GM21723 (cell line): ENCODE data around the gene BCAS1.

ENCODE experiments used
- ATAC-seq: cut with Tn5 transposase; IDR thresholded peaks from one replicate; pipeline ENCODE4 v1.9.1; 2021; ENCODE audit warnings: mild to moderate bottlenecking, moderate library complexity; ENCODE audit not compliant: unreplicated experiment

Gene BCAS1, protein sequence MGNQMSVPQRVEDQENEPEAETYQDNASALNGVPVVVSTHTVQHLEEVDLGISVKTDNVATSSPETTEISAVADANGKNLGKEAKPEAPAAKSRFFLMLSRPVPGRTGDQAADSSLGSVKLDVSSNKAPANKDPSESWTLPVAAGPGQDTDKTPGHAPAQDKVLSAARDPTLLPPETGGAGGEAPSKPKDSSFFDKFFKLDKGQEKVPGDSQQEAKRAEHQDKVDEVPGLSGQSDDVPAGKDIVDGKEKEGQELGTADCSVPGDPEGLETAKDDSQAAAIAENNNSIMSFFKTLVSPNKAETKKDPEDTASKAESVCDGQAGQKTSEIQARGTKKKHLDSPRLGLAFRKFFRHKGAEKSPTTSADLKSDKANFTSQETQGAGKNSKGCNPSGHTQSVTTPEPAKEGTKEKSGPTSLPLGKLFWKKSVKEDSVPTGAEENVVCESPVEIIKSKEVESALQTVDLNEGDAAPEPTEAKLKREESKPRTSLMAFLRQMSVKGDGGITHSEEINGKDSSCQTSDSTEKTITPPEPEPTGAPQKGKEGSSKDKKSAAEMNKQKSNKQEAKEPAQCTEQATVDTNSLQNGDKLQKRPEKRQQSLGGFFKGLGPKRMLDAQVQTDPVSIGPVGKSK

DNA sequence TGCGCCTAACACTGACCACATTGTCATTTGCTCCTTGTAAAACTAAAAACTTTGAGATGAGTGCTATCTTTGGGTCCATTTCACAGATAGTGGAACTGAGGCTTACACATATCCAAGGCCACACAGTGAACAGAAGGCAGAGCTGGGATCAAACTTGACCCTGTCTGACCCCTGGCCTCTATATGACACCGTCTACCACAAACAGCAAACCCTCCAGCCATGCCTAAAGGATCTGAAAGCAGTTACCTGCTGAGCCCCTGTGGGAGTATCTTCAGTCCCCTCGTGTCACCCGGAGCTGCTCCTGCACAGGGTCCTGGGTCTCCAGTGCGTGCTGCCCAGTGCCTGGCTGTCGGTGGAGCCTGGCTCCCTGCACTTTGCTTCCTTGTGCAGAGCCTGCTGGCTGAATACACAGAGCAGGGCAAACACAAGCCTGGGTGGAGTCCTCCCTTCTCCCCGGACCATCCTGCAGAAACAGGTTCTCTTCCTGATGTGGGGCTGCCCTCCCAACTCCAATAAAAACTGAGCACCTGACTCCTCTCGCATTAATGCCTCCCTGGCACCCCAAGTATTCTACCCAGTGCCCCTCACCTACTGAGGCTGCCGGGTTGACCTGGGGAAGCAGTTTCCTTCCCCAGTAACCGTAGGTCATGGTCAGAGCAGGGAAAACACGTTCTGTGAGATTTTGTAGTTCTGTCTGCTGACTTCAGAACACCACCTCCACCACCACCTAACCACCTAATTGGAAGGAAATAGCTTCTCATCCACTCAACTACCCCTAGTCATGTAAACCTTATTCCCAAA, at the start of gene BCAS1:
BCAS1 (minus strand) TSS at position 408 of the 801 bp plus-strand sequence. CDS start 11,876 bp downstream, outside the sequence.
- ATAC-seq = no peak

DNA sequence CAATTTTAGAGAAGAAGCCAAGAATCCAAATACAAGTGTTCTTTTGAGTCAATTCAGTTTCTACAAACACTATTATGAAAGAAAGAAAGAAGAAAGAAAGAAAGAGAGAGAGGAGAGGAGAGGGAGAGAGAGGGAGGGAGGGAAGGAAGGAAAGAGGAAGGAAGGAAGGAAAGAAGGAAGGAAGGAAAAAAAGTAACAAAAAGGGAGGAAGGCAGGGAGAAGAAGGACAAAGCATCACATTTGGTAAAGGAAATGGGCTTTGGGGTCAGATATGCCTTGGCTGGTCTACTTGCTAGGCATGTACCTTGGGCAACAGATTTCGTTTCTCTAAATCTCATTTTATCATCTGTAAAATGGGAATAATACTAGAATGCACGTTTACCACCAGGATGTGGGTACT, 49.4 kb upstream of the BCAS1 start:
- no peak for ATAC-seq

DNA sequence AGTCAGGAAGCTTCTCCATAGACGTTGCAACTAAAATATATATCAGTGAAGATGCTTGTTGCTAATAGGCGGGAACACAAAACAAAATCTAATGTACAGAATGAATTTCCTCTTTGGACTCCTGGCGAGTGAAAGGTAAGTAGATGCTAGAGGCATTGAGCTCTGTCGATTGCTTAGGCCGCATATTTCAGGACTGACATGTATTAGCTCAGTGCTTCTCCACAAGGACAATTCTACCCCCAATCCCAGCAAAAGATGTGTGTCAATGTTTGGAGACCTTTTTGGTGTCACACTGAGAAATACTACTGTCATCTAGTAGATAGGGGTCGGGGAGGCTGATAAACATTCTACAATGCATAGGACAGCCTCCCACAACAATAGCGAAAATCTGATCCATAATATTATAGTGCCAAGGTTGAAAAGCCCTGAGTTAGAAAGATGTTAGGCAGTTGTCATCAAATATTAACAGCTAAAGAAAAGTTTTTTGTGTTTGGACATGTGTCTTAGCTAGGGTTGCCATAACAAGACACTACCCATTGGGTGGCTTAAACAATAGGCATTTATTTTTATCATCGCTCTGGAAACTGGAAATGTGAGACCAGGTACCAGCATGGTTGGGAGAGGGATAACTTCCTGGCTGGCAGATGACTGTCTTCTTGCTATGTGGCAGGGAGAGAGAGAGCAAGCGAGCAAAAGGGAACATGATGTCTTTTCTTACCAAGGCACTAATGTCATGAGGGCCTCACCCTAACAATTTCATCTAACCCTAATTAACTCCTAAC, 48.0 kb upstream of the BCAS1 start:
- no peak for ATAC-seq

DNA sequence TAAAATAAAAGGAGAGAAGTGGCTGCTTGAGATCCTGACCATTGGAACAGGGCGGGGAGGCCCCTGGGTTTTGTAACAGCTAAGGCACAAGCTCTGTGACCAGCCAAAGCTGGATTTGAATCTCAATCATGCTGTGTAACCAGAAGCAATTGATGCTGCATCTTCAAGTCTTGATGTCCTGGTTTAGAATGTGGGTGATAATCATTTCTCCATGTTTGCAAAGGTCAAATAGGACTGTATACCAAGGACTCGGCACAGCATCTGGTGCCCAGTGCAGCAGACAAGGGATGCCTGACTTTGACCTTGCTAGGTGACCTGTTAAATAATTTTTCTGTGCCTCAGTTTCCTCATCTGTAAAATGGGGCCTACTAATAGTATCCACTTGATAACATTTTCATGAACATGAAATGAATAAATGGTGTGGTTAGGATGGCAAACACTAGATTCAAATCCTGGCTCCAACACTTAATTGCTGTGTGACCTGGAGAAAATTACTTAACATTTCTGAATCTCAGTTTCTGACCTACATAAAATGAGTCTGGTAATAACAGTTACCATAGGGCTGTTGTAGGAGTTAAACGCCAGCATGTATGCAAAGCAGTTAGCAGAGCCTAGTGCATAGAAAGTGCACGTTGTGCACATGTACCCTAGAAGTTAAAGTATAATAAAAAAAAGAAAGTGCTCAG, 46.3 kb upstream of the BCAS1 start:
- ATAC-seq = no peak

DNA sequence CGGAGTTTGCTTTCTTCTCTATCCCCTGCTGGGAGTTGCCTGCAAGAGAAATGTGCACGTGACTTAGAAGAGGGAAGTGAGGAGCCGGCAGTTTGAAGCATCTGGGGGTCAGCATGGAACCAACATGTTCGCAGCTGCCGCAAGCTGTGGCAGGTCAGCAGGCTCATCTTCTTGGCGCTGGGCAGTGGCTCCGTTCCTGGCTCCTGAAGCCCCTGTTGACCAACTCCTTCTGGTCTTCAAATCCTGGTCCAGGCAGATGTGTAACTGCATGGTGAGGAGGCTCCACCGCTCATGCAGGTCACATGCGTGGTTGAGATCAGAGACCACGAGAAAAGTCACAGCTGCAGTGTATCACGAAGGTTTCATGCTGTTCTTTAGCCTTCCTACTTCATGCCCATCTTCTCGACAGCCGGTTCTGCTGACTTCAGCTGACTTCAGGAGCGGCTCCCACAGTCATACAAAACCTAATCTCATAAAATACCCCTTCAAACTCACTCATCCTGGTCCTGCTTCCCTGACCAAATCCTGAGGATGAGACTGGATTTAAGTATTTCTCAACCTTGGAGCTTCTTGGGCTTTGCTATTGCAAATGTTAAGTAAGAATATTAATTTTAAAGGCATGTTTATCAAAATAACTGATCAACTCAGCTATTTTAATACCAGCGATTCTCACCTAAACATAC, 44.9 kb upstream of the BCAS1 start:
- no peak for ATAC-seq

DNA sequence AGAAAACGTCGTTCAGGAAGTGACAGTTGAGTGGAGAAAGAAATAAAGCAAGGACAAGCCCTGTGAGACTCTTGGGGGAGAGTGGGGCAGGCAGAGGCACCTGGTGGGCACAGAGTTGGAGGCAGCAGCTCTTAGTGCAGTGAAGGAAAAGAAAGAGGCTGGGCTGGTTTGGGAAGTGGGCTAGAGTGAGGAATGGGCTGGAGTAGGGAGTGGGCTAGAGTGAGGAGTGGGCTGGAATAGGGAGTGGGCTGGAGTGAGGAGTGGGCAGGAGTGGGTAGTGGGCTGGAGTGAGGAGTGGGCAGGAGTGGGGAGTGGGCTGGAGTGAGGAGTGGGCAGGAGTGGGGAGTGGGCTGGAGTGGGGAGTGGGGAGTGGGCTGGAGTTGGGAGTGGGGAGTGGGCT, 43.7 kb upstream of the BCAS1 start:
- ATAC-seq = no peak

DNA sequence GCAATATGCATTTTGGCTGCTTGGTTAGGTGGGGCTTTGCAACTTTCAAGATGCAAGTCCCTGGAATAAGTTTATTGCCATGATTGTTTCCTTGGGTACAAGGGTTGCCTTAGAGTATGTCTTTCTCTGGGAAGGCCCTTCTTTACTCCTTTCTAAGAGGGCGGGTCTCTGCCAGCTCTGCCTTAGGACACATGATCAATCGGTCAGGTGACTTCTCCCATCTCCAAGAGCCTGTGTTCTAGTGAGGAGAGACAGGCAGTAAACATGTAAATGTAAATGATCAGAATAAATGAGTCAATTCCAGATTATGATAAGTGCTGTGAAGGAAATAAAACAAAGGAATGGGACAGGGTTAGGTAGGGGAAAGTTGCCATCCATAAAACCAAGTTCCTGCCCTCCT, 43.2 kb upstream of the BCAS1 start:
- no peak for ATAC-seq

DNA sequence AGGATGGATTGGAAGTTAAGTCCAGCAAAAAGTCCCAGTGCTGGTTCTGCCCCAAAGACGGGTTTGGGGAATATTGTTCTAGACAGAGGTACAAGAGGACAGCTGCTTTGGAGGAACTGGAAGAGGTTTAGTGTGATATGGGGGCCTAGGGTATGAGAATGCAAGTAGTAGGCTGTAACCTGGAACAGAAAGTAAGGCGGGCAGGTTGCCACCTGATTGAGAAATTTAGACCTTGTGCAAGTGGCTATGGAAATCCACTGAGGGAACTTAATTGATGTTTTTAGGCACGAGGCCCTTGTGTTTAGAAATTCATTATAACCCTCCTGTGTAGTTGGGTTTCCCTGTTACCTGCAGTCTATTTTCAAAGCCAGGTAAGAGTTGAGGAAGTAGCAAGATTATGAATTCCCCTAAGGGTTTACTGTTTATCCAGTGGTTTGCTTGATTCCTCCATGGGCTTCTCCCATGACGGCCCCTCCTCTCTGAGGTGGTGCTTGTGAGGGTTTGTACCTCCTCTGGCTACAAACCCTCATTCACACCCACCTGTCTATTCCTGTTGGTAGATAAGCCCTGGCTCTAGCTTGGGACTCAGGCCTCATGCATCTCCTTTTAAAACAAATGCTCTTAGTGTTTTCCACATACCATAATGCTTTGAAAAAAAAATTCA, 42.0 kb upstream of the BCAS1 start:
- ATAC-seq = no peak

DNA sequence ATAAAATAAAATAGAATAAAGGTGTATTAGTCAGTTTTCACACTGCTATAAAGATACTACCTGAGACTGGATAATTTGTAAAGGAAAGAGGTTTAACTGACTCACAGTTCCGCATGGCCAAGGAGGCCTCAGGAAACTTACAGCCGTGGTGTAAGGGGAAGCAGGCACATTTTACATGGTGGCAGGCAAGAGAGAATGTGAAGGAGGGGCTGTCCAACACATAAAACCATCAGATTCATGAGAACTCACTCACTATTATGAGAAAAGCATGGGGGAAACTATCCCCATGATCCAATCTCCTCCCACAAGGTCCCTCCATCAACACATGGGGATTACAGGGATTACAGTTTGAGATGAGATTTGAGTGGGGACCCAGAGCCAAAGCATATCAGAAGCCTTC, 41.1 kb upstream of the BCAS1 start:
- no peak for ATAC-seq

DNA sequence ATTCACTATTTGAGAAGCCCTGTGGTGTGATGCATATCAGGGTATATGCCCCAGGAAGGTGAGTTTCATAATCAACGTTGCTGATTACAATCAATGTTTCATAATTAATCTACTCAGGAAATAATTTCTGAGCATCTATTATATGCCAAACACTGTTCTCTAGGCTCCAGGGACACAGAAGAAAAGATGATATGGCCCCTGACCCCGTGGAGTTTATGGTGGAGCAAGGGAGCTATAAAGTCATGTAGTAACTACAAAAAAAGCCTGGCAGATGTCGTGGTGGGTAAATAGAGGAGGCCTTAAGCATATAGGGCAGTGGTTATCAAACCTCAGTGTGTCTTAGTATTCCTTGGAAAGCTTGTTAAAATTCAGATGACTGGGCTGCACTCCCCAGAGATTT, 40.1 kb upstream of the BCAS1 start:
- no peak for ATAC-seq

DNA sequence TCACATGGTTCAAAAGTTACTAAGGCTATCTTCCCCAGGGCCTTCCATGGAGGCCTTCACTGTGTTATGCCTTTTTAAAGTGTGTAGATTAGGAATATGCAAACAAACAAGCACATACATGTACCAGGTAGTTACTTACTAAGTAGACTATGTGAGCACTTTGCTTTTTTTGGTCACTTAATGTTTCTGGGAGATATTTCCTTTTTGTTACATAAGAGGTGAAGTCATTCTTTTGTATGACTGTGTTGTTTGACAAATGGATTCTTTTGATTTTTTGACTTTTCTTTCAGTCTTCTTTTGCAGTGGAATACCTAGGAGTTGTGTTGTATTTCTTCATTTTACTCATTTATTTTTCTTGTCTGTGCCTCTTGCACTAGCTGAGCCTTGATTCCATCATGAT, 39.6 kb upstream of the BCAS1 start:
- no peak for ATAC-seq

DNA sequence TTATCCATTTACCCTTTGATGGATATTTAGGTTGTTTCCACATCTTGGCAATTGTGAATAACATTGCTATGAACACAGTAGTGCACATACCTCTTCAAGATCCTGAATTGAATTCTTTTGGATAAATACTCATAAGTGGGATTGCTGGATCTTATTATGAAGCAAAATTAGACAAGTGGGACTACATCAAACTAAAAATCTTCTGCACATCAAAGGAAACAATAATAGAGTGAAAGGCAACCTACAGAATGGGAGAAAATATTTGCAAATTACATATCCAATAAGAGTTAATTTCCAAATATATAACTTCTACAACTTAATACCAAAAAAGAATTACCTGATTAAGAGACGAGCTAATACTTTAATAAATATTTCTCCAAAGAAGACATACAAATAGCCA, 38.4 kb upstream of the BCAS1 start:
- ATAC-seq = no peak

DNA sequence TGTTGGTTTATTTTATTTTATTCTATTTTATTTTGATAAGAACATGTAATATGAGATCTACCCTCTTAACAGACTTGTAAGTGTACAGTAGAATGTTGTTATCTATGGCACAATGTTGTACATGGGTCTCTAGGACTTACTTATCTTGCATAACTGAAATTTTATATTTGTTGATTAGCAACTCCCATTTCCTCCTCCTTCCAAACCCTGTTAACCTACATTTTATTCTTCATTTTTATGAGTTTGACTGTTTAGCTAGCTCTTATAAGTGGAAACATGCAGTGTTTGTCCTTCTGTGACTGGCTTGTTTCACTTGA, 37.9 kb upstream of the BCAS1 start:
- ATAC-seq = no peak

DNA sequence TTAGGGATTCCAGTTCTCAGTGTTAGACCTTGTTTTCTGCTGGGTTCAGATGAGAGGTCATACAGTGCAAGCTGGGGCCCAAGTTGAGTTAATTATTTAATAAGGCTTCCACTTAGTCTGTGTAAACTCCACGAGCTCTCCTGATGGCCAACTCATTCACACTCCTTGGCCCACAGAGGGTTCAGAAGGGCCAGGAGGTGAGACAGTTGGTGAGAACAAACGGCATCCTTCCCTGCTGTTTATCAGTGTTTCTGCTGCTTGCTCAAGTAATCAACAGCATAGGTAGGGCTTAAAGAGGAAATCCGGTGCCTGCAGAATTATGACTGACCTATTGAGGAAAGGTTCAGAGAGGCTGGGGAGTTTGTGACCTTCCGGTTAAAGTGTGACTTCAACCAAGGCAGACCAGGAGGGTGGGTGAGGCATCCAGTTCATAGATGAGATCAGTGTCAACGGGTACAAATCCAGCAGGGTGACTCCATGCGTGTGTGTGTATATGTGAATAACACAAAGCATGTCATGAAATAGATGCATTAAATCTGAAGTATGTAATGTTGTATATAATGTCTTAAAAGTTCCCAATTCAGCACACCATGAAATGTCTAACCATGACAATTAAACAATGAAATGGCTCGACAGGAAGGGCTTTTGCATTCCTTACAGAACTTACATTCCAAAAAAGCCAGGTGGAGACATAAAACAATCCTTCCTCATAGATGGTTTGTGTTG, 37.4 kb upstream of the BCAS1 start:
- no peak for ATAC-seq

DNA sequence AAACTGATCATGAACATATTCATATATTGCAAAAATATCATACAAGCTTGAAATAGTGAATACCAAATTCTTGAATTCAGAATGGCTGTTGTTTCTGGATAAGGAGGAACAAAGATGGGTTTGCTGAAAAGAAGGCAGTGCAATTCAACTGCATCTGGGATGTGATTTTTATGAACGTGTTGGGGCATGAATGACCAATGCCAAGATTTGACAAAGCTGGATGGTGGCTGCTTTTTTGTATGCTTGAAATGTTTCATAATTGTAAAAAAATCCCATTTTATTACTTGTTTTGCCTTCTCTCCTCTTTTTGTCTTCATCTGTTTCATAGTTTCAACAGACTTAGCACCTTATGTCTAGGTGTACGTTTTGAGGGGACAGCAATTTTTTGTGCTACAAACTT, 36.8 kb upstream of the BCAS1 start:
- no peak for ATAC-seq

DNA sequence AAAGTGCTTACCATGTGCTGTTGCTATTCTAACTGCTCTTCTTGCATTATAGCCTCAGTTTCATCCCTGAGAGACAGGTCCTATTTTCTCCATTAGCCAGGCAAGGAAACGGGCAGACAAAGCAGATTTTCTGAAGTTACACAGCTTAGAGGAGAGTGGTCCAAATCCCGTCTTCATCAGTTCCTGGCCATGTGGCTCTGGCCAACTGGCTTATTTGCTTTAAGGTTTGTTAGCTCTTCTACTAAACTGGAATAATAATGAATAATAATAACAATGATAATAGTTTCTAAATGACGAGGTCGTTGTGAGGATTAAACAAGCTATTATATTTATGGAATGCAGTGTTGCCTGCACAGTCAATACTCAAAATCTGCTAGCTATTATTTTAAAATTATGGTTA, 35.8 kb upstream of the BCAS1 start:
- ATAC-seq = no peak

DNA sequence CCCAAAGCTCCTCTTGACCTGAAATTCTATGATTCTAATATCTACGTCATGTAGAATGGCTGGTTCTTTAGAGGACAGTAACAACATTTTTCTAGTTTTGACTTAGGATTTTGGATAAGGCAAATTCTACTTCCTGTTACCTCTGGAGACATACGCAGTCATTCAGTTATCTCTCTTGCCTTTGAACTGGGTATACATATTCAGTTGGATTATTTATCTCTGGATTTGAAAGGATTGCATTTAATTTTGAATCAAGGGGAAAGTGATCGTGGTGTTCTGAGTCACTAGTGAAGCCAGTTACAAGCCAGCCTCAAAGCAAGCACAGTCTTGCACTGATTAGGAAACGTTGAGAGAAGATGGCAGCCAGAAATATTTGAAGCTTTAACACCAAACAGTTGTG, 35.3 kb upstream of the BCAS1 start:
- no peak for ATAC-seq

DNA sequence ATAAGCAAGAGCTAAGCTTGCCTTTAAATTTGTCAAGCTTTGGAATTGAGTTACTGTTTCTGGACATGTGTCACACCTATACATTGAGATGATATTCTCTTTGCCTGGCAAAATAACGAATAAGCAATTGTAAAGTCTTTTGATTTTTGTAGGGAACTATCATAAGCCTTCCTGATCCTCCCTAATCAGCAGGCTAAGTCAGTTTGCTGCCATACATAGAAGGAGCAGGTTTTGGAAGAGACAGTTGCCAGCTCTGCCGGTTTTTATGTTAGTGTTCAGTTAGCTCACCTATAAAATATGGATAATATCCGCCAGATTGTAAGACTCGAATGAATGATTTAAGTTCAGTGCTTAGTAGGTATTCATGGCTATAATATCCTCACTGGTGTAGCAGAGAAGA, 34.4 kb upstream of the BCAS1 start:
- no peak for ATAC-seq
